ENCODE data around the gene TSSK3. TPM values are rescaled to one million over a fixed set of nuclear protein-coding genes. Genes with fewer than 3 reads are reported as not detected.

TSSK3 gene
- total RNA-seq, 2 experiments from 2014 or later: 0.36 to 0.67 TPM

DNA sequence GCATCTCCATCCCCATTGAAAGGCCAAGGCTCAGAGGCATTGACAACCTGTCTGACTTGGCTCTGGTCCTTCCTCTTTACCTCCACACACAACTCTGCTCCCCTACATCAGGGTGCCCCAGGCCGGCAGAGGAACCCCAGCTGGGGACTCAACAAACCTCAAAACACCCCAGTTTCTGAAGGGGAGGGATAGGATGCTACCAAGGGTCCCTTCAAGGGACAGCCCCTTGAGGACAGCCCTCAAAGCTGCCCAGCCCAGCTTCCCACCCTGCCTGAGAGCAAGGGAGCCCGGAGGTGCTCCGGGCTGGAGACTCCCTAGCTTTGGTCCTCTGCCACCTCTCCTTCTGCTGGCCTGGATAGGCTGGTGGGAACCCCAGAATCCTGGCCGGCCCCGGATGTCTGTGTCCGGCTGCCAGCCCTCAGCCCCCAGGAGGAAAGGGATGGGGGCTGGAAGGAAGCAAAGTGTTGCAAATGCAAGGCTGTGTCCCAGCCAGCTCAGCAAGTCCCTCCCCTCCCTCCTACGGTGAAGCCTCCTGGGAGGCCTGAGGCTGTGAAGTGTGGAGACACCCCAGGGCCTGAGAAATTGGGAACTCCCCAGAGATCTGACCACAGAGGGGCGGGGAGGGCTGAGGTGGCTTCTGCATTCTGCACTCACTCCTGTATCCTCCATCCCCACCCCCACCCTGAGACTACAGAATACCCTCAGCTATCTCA, 25.2 kb upstream of the TSSK3 start:
- CTCF ChIA-PET: interaction anchor here (0.6 to 2.1 kb wide), 5 partner anchors 13 to 136 kb away, joined by 3 to 5 read pairs (median 3); no protein-coding TSS in a partner anchor

DNA sequence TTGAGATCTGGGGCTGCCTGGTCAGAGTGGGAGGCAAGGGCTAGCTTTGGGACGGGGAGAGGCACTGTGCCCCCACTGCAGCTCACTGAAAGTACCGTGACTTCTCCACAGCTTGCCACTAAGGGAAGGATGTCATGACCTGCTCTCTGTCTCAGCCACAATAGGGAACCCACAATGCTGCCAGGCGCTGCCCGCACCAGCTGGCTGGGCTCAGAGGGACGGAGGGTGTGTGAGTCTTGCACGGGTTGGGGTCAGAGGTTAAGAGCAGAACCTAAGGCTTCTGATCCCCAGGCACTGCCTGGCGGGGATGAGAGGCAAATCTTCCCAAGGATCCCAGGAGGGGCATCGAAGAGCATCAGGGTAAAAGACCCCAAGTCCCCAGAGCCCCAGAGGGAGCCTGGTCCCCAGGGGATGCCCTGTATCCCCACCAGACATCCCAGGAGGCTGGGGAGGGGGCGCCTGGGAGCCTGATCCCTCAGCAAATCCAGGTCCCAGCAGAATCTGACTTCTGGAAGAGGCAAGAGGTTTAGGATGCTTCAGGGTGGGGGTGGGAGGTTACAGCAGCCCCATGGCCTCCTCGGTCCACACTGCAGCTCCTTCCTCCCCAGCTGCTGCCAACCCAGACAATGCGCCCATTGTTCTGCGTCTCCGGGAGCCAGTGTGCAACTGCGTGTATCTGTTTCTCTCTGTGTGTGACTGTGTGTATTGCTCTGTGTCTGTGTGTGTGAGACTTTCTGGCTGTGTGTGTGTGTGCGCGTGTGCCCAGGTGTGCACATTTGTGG, 24.3 kb upstream of the TSSK3 start:
- CTCF ChIA-PET: interaction anchor here (0.5 to 1.1 kb wide), 4 partner anchors 12 to 418 kb away, joined by 3 to 5 read pairs (median 4); no protein-coding TSS in a partner anchor
- POLR2A ChIA-PET: interaction anchor here (0.6 to 0.7 kb wide), 2 partner anchors 16 to 265 kb away, joined by 3 to 6 read pairs; no protein-coding TSS in a partner anchor

More for the DNA sequence above, 25.2 kb upstream of the TSSK3 start:
- POLR2A ChIA-PET: interaction anchor here (0.6 to 2.1 kb wide), 6 partner anchors 8 to 264 kb away, joined by 4 to 10 read pairs (median 6); partner anchors contain the start of gene HDAC1

DNA sequence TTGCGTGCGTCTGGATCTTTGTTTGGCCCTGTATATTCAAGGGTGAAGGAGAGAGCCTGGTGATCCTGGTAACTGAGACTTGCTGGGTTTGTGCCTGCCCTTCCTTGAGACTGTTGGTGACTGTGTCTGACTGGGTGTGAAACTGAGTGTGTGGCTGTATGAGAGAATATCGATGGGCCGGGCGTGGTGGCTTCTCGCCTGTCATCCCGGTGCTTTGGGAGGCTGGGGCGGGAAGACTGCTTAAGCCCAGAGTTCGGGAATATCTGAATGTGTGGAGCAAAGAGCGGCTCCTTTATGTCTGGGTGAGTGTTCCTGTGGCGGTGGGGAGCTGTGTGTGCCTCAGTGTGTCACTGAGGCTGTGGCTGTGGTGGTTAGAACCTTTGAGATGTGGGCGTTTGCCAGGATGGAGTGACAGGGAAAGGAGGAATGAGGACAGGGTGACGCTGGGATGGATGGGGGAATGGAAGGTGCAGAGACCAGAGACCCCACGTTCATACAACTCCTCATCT, 23.6 kb upstream of the TSSK3 start:
- ChIA-PET POLR2A (no interaction called here), CTCF (no interaction called here)

DNA sequence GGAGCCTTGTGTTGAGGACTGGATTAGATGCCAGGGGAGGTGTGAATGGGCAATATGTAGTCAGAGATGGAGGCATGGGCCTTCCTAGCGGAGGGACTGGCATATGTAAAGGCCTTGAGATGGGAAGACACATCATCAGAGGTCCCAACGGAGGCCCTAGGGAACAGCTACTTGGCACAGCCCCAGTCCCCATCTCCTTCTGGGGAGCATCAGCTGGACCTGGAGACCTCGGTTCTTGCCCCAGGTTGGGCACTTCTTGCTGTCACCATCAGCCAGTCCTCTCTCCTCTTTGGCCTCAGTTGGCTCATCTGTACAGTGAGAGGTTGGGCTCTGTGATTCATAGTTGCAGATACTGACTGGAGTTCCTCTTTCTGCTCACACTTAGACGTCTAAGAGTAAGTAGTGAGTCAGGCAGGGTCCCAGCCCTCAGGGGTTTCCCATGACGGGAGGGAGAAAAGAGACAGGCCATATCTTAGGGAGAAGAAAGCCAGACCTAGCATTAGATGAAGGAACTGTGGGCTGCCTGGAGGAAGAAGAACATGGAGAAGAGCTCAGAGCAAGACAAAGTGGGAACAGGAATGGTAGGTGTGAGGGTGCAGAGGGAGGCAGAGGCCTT, 22.9 kb upstream of the TSSK3 start:
- ChIA-PET CTCF (interaction anchor here (0.9 kb wide), 1 partner anchor 125 kb away, joined by 3 read pairs; no protein-coding TSS in a partner anchor), POLR2A (no interaction called here)

DNA sequence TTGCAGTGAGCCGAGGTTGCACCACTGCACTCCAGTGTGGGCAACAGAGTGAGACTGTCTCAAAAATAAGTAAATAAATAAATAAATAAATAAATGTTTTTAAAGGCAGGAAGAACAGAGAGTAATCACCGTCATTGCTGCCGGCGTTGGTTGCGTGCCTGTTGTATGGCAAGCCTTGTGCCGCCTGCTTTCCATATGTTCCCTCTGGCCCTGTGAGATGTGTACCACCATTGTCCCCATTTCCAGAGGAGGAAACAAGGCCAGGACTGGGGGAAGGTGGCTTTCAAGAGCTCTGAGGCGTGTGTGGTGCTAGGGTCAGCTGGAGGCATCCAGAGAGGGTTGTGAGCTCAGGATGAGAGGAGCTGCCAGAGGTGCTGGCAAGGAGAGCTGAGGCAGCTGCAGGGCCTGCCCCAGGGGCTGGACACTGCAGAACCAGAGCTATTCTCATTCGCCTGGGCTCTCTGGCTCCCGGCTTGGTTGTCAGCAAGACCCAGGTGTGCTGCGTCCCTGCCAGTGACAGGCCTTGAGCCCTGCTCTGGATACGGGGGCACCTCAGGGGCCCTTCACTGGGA, 21.1 kb upstream of the TSSK3 start:
- ChIA-PET POLR2A (no interaction called here), CTCF (interaction anchor here (0.9 kb wide), 1 partner anchor 12 kb away, joined by 3 read pairs; no protein-coding TSS in a partner anchor)

DNA sequence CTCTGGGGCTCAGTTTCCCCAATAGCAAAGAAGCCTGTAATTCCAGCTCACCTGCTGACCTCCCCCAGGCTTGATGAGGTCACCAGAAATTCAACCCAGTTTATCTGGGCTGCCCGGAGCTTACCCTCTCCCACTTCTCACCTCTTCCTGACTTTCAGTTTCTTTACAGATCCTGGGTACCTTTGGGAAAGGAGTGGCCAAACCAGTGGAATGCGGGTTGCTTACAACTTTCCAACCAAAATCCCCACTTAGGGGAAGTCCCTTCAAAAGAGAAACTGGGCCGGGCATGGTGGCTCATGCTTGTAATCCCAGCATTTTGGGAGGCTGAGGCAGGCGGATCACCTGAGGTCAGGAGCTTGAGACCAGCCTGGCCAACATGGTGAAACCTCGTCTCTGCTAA, 20.4 kb upstream of the TSSK3 start:
- POLR2A ChIA-PET: no interaction called here
- CTCF ChIA-PET: interaction anchor here (0.9 kb wide), 1 partner anchor 11 kb away, joined by 3 read pairs; no protein-coding TSS in a partner anchor

DNA sequence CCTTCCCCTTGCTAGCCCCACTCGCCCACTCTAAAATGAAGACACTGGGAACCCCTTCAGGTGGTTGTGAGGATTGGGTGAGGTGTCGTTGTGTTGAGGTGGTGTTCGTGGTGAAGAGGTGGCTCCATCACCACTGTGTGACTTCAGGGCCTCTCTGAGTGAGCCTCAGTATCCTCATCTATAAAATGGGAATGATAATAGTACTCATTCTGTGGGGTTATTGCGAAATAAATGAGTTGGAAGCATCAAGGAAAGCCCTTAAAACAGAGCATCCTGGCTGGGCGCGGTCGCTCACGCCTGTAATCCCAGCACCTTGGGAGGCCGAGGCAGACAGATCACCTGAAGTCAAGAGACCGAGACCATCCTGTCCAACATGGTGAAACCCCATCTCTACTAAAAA, 19.6 kb upstream of the TSSK3 start:
- CTCF ChIA-PET: no interaction called here
- POLR2A ChIA-PET: no interaction called here

DNA sequence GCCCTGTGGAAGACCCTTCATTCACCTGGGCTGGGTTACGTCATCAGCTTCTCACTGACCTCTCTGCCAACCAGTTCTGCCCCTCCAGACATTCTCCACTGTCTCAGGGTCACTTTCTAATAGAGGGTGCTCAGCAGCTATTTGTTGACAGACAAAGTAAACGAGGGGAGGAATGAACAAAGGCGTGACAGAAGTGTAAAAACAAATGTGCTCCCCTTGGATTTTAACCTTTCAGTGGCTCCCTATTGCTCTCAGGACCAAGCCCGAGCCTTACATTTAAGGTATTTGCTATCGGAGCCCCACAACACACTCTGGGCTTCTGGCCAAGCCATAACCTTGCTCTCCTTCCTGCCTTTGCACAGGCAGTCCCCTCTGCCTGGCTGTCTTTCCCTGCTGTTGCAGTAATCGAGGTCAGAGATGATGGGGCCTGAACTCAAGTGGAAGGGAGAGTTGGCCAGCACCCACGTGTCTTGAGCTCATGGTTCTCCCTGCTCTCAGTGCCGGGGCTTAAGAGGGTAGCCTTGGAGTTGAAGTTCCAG, 17.0 kb upstream of the TSSK3 start:
- ChIA-PET CTCF (interaction anchor here (0.7 to 1.1 kb wide), 3 partner anchors 135 to 435 kb away, joined by 3 to 4 read pairs (median 4); no protein-coding TSS in a partner anchor), POLR2A (interaction anchor here (1.0 to 1.7 kb wide), 2 partner anchors 9 to 49 kb away, joined by 5 read pairs; partner anchors contain the start of genes BSDC1 and MARCKSL1)

DNA sequence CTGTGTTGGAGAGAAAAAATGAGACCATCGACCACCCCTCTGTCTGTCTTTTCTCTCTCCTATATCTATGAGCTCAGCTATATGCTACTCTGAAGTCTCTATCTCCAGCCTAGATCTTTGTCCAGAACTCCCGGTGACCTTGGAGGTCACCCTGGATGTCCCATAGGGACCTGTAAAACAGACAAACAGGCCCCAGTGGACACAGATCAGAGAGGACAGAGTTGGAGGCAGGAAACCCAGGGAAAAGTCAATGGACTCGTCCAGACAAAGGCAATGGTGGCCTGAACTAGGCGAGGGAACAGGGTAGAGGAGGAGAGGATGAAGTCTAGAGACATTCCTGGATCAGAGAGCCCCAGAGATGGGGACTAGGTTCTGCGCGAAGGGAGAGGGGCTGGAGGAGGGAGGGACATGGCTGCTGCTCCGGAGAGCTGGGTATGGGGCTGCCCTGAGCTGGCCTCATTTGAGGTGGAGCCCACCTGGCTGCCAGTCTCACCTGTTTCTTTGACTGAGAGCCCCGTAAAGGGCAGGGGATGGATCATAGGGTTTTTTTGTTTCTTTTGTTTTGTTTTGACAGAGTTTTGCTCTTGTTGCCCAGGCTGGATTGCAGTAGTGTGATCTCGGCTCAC, 15.7 kb upstream of the TSSK3 start:
- ChIA-PET POLR2A (interaction anchor here (1.0 to 1.5 kb wide), 2 partner anchors 11 to 47 kb away, joined by 5 read pairs; partner anchors contain the start of genes BSDC1 and MARCKSL1), CTCF (interaction anchor here (1.1 kb wide), 1 partner anchor 137 kb away, joined by 4 read pairs; no protein-coding TSS in a partner anchor)

DNA sequence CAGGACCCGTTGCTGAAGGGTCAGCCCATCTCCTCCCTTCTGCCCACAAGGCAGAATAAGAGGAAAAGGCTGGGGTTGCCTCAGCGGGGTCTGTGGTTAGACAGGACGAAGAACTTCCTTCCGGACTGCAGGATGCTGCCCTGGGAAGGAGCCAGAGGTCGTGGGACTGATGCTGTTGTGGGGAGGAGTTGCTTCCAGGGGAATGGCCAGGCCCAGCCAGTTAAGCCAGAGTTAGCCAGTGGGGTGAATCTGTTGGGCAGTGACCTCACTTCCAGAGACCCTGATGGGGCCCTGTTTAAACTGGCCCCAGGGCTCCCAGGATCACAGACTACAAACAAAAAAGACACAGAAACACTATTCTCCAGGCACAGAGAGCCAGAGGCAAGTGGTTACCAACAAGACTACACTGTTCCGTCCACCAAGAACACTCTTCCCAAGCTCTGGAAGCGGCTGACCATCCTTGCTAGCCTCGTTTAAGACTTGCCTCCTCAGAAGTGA, 13.1 kb upstream of the TSSK3 start:
- ChIA-PET POLR2A (interaction anchor here (0.6 kb wide), 1 partner anchor 28 kb away, joined by 6 read pairs; no protein-coding TSS in a partner anchor), CTCF (no interaction called here)

DNA sequence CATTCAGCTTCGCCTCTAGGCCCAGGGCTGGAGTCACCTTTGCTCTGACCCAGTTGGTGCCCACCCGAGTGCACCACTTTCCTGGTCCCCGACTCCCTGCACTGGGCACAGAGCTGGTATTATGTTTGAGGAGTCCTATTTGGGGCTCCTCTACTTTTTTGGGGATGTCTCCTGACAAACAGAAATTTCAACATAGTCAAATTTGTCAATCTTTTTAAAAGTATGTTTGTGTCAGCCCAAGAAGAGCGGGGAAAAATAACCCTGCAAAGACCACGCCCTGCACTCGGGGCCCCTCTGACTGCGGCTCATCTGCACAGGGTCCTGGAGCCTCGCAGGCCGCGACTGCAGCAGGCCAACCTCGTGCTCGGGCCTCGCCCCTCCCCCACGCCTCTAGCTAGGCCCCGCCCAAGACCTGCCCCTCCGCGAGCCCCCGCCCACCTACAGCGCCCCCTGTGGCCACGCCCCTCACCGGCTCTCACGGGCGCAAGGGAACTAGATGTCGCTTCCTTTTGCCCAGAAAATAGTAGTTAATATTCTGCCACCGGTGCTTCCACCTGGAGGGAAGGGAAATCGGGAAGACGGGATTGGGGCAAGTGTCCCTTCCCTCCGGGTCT, 11.4 kb upstream of the TSSK3 start:
- ChIA-PET POLR2A (interaction anchor here (0.6 to 1.5 kb wide), 3 partner anchors 8 to 43 kb away, joined by 3 to 9 read pairs (median 4); partner anchors contain the start of genes BSDC1 and MARCKSL1), CTCF (interaction anchor here (0.9 to 1.1 kb wide), 3 partner anchors 14 to 36 kb away, joined by 3 to 4 read pairs (median 4); partner anchors contain the start of gene MARCKSL1)

DNA sequence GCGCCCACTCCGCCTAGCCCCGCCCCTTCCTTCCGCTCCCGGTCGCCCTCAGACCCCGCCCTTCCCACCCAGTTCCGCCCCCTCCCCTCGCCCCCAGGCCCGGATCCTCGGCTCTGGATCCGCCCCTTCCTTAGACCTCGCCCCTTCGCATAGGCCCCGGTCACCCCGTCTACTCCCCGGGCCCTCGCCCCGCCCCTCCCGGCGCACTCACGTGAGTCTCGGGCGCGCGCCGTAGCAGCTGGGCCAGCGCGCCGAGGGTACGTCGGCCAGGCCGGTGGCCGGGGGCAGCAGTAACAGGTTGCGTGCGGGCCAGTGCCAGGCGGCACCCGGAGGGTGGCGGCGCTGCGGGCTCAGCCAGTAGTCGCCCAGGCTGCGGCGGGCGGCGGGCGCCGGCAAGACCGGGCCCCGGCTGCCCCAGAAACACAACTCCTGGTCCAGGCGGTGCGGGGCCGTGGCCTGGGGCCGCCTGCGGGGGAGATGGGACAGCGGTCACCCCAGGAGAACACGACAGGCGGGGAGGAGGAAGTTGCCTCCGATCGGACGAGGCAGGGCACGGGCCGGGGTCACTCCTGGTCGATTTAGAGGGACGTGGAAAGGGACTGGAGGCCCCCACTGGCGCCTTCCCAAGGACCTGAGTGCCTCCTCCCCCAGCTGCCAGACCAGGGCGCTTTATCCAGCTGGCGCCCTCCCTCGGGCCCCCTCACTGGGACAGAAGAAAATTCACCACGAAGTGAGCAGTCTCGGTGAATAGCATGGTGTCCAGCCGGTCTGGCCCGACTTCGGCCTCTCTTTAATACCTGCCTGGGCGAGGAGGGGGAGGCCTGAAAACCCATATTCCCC, 10.7 kb upstream of the TSSK3 start:
- ChIA-PET POLR2A (interaction anchor here (1.0 to 1.5 kb wide), 2 partner anchors 15 to 43 kb away, joined by 4 to 9 read pairs; partner anchors contain the start of genes BSDC1 and MARCKSL1), CTCF (interaction anchor here (0.6 to 1.4 kb wide), 4 partner anchors 35 to 612 kb away, joined by 3 to 4 read pairs (median 3); no protein-coding TSS in a partner anchor)

DNA sequence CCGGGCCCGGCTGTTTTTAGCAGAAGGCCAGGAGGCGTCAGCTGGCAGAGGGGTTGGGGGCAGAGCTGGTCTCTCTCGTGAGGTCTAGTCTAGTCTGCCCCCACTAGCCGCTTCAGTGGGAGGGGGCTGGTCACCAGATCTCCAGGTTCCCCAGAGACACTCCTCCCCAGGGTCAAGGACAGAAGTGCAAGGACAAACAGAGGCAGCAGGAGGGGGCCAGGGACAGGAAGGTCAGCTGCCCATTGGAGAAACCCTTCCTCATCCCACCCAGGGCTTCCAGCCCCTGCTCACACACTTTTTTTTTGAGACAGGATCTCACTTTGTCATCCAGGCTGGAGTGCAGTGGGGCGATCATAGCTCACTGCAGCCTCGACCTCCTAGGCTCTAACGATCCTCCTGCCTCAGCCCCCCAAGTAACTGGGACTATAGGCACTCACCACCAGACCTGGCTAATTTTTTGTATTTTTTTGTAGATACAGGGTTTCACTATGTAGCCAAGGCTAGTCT, 10.0 kb upstream of the TSSK3 start:
- ChIA-PET CTCF (interaction anchor here (1.4 kb wide), 1 partner anchor 176 kb away, joined by 3 read pairs; no protein-coding TSS in a partner anchor), POLR2A (no interaction called here)

DNA sequence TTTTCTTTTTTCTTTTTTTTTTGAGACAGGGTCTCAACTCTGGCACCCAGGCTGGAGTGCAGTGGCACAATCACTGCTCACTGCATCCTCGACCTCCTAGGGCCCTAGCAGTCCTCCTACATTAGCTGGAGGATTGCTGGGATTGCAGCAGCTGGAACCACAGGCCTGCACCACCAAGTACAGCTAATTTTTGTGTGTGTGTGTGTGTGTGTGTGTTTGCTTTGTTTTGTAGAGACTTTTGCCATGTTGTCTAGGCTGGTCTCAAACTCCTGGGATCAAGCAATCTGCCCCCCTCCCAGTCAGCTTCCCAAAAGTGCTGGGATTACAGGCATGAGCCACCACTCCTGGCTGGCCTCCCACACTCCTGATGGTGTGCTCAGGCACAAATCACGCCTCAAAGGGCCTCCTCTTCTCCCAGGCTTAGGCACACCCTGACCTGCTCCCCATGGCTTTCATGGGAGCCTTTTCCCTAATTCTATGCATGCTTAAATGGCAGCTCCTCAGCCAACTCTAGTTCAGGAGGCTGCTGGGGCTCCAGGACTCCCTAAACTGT, 9.4 kb upstream of the TSSK3 start:
- ChIA-PET POLR2A (no interaction called here), CTCF (interaction anchor here (0.6 to 1.4 kb wide), 3 partner anchors 9 to 177 kb away, joined by 3 to 4 read pairs (median 3); no protein-coding TSS in a partner anchor)

DNA sequence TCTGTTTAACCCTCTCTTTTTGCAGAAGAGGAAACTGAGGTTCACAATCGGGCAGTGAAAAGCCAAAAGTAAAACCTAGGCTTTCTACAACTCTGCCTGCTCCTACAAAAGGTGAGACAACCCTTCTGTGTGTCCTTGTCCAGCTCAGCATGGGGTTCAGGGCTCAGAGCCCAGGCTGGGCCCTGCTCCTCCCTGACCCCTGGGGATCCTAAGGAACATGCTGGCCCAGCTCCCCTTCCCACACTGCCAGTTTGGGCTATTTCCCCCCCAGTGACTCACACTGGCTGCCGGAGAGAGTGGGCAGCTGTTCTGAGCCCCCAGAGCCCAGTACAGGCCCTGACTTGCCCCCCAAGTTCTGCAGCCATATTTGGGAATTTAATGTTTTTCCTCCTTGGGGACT, 8.9 kb upstream of the TSSK3 start:
- POLR2A ChIA-PET: interaction anchor here (0.6 kb wide), 1 partner anchor 29 kb away, joined by 3 read pairs; no protein-coding TSS in a partner anchor
- CTCF ChIA-PET: interaction anchor here (0.6 to 1.1 kb wide), 3 partner anchors 10 to 19 kb away, joined by 3 to 4 read pairs (median 3); no protein-coding TSS in a partner anchor

All from activated CD8-positive, alpha-beta memory T cell treated with anti-CD3 and anti-CD28 coated beads for 36 hours (primary cell).